ENCODE data around the gene SIK2. TPM values are rescaled to one million over a fixed set of nuclear protein-coding genes. Genes with fewer than 3 reads are reported as not detected.

The SIK2 gene
- total and polyA plus RNA-seq, 2 donors (not counting 3 experiments of a cell fraction or from before 2014, with no cell fraction given), result 14.6 to 17.1 TPM

GRCh38 chr11:111722501-111722900 is 120.3 kb downstream of the SIK2 start:
- Histone ChIP-seq H3K79me2 (ENCODE audit: control insufficient read depth, insufficient read depth, low read length) (no peaks in the 10 kb centered on the region), H3K27me3 (ENCODE audit: control insufficient read depth in 2 of 2, insufficient read depth in 2 of 2, low read length in 2 of 2) (no peaks in the 10 kb centered on the region), H3K9ac (replicated peaks; ENCODE audit: extremely low read depth, insufficient read depth, low read length) (no peak overlapping the region), H3K4me1 (ENCODE audit: control insufficient read depth, extremely low read depth, insufficient read depth, low read length) (peaks cover 6% of the 10 kb centered on the region), H3K27ac (ENCODE audit: insufficient read depth, low read depth, low read length) (no peak overlapping the region), H3K36me3 (ENCODE audit: control insufficient read depth in 2 of 2, extremely low read depth in 1 of 2, insufficient read depth in 2 of 2, low read length in 2 of 2) (peaks cover 0 to 39% of the 10 kb centered on the region in 2 experiments), H3K9me1 (replicated peaks; ENCODE audit: control insufficient read depth, extremely low read depth, insufficient read depth, low read length) (no peaks in the 10 kb centered on the region), H3K9me3 (replicated peaks; ENCODE audit: control insufficient read depth, insufficient read depth, low read length) (no peaks in the 10 kb centered on the region), H3K4me3 (replicated peaks in 1 of 3; ENCODE audit: insufficient read depth in 1 of 3, low read depth in 1 of 3, low read length in 3 of 3) (no peak overlapping the region), H3K4me2 (ENCODE audit: insufficient read depth, low read length) (no peak overlapping the region), H2AFZ (ENCODE audit: low read depth, low read length) (no peak overlapping the region), H4K20me1 (replicated peaks; ENCODE audit: control insufficient read depth, extremely low read depth, insufficient read depth, low read length) (no peaks in the 10 kb centered on the region)
- DNase-seq (ENCODE audit: low read depth, low spot score) (no peak), FAIRE-seq (no peak)
- BruUV-seq (replicated peaks), result no TSS peak
- intact Hi-C loops (cut with micrococcal nuclease) (no loop called here), dilution Hi-C loops (cut with MboI; ENCODE audit: extremely low pct_ligation_motif_present, low sequenced_read_pairs) (no loop called here)
- CTCF ChIA-PET, result interaction anchor here (1.6 kb wide), 1 partner anchor 8 kb away, joined by 4 read pairs; no protein-coding TSS in a partner anchor
- no peak for TF ChIP-seq FOS (IDR thresholded peaks at IDR 0.05; ENCODE audit: borderline replicate concordance, insufficient read depth, low read length)
- no peak for TF ChIP-seq JUN (IDR thresholded peaks at IDR 0.05; ENCODE audit: borderline replicate concordance, insufficient read depth, insufficient read length, low read depth)
- no peak for TF ChIP-seq POLR2AphosphoS5 (IDR thresholded peaks at IDR 0.05; ENCODE audit: insufficient read depth, low read depth, low read length)
- no peak for TF ChIP-seq MAX (IDR thresholded peaks at IDR 0.05; ENCODE audit: insufficient read depth, insufficient read length)
- TF ChIP-seq EZH2 (IDR thresholded peaks at IDR 0.05; ENCODE audit: borderline replicate concordance, low read depth, low read length, severe bottlenecking), result no peak
- TF ChIP-seq CTCF (IDR thresholded peaks at IDR 0.05; ENCODE audit: extremely low read depth in 1 of 2, insufficient read depth in 1 of 2, low read depth in 1 of 2, low read length in 2 of 2), result no peak
- TF ChIP-seq POLR2A (IDR thresholded peaks at IDR 0.05; ENCODE audit: low read depth, low read length), result no peak
- TF ChIP-seq GATA2 (IDR thresholded peaks at IDR 0.05; ENCODE audit: insufficient read depth, insufficient read length, low read depth, low read length), result no peak
- TF ChIP-seq MYC (IDR thresholded peaks at IDR 0.05; ENCODE audit: low read depth, low read length), result no peak
- POLR2A ChIA-PET, result no interaction called here
